ENCODE measurements around the gene MYCN. TPM values are rescaled to one million over a fixed set of nuclear protein-coding genes. Genes with fewer than 3 reads are reported as not detected.

MYCN gene
- total RNA-seq, 1 experiment from 2014 or later: 68.3 TPM

DNA sequence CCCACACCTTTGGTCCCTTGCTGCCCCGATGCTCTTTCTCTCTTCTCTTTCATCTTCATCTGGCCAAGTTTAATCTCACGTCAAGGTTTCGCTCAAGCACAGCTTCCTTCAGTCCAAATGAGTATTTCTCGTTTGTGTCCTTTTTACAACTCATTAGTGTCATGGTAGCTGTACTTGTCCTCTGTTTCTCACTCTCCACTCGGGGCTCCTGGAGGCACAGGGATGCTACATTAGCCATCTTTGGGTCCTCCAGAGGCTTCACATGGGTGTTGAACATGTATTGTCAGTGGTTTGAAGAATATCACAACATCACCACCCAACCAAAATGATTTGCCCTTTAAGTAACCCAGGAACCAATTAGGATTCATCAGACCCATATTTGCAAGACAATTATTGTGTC lies 30.4 kb downstream of the MYCN start (continued):
- TF ChIP-seq, protein P1, sequence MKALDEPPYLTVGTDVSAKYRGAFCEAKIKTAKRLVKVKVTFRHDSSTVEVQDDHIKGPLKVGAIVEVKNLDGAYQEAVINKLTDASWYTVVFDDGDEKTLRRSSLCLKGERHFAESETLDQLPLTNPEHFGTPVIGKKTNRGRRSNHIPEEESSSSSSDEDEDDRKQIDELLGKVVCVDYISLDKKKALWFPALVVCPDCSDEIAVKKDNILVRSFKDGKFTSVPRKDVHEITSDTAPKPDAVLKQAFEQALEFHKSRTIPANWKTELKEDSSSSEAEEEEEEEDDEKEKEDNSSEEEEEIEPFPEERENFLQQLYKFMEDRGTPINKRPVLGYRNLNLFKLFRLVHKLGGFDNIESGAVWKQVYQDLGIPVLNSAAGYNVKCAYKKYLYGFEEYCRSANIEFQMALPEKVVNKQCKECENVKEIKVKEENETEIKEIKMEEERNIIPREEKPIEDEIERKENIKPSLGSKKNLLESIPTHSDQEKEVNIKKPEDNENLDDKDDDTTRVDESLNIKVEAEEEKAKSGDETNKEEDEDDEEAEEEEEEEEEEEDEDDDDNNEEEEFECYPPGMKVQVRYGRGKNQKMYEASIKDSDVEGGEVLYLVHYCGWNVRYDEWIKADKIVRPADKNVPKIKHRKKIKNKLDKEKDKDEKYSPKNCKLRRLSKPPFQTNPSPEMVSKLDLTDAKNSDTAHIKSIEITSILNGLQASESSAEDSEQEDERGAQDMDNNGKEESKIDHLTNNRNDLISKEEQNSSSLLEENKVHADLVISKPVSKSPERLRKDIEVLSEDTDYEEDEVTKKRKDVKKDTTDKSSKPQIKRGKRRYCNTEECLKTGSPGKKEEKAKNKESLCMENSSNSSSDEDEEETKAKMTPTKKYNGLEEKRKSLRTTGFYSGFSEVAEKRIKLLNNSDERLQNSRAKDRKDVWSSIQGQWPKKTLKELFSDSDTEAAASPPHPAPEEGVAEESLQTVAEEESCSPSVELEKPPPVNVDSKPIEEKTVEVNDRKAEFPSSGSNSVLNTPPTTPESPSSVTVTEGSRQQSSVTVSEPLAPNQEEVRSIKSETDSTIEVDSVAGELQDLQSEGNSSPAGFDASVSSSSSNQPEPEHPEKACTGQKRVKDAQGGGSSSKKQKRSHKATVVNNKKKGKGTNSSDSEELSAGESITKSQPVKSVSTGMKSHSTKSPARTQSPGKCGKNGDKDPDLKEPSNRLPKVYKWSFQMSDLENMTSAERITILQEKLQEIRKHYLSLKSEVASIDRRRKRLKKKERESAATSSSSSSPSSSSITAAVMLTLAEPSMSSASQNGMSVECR (CRISPR knock-in tag; IDR thresholded peaks at IDR 0.05; ENCODE audit: borderline replicate concordance): no peak
- TF ChIP-seq ZNF232 (CRISPR knock-in tag; IDR thresholded peaks at IDR 0.05) (no peak), JUN (CRISPR knock-in tag; IDR thresholded peaks at IDR 0.05) (no peak), FOXJ3 (CRISPR knock-in tag; IDR thresholded peaks at IDR 0.05; ENCODE audit: borderline replicate concordance) (no peak), ATF1 (CRISPR knock-in tag; IDR thresholded peaks at IDR 0.05) (no peak), ZBTB21 (CRISPR knock-in tag; IDR thresholded peaks at IDR 0.05; ENCODE audit: borderline replicate concordance) (no peak), EMX1 (CRISPR knock-in tag; IDR thresholded peaks at IDR 0.05) (no peak), HMGA2 (CRISPR knock-in tag; IDR thresholded peaks at IDR 0.05) (no peak)
- TF ChIP-seq, protein P2, sequence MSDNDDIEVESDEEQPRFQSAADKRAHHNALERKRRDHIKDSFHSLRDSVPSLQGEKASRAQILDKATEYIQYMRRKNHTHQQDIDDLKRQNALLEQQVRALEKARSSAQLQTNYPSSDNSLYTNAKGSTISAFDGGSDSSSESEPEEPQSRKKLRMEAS (CRISPR knock-in tag; IDR thresholded peaks at IDR 0.05): no peak
- TF ChIP-seq, protein P3, sequence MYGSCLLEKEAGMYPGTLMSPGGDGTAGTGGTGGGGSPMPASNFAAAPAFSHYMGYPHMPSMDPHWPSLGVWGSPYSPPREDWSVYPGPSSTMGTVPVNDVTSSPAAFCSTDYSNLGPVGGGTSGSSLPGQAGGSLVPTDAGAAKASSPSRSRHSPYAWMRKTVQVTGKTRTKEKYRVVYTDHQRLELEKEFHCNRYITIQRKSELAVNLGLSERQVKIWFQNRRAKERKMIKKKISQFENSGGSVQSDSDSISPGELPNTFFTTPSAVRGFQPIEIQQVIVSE (CRISPR knock-in tag; IDR thresholded peaks at IDR 0.05; ENCODE audit: borderline replicate concordance): no peak
- TF ChIP-seq, protein P4, sequence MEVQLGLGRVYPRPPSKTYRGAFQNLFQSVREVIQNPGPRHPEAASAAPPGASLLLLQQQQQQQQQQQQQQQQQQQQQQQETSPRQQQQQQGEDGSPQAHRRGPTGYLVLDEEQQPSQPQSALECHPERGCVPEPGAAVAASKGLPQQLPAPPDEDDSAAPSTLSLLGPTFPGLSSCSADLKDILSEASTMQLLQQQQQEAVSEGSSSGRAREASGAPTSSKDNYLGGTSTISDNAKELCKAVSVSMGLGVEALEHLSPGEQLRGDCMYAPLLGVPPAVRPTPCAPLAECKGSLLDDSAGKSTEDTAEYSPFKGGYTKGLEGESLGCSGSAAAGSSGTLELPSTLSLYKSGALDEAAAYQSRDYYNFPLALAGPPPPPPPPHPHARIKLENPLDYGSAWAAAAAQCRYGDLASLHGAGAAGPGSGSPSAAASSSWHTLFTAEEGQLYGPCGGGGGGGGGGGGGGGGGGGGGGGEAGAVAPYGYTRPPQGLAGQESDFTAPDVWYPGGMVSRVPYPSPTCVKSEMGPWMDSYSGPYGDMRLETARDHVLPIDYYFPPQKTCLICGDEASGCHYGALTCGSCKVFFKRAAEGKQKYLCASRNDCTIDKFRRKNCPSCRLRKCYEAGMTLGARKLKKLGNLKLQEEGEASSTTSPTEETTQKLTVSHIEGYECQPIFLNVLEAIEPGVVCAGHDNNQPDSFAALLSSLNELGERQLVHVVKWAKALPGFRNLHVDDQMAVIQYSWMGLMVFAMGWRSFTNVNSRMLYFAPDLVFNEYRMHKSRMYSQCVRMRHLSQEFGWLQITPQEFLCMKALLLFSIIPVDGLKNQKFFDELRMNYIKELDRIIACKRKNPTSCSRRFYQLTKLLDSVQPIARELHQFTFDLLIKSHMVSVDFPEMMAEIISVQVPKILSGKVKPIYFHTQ (CRISPR knock-in tag; IDR thresholded peaks at IDR 0.05): no peak
- TF ChIP-seq, protein P5, sequence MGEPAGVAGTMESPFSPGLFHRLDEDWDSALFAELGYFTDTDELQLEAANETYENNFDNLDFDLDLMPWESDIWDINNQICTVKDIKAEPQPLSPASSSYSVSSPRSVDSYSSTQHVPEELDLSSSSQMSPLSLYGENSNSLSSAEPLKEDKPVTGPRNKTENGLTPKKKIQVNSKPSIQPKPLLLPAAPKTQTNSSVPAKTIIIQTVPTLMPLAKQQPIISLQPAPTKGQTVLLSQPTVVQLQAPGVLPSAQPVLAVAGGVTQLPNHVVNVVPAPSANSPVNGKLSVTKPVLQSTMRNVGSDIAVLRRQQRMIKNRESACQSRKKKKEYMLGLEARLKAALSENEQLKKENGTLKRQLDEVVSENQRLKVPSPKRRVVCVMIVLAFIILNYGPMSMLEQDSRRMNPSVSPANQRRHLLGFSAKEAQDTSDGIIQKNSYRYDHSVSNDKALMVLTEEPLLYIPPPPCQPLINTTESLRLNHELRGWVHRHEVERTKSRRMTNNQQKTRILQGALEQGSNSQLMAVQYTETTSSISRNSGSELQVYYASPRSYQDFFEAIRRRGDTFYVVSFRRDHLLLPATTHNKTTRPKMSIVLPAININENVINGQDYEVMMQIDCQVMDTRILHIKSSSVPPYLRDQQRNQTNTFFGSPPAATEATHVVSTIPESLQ (CRISPR knock-in tag; IDR thresholded peaks at IDR 0.05): no peak

DNA sequence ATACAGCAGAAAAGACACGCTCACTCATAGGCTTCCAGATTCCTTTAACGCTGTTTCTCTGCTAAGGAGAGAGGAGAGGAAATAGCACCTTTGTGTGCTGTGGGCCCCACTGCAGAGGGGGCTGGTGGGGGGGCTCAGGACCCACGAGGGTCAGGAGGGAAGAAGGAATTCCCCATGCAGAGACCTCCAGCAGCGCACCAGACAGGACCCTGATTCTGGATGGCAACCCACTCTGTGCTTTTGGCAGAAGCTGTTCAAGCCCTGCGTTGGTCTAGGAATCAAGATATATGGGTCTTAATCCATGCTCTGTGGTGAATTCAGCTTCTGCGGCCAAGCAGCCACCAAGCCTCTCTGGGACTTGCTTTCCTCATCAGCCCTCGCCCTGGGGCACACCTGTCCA lies 31.0 kb downstream of the MYCN start:
- Mint-ChIP-seq H3K36me3 (no peaks in the 10 kb centered on the region), H3K4me1 (peaks cover 64% of the 10 kb centered on the region), H3K27ac (no peak overlapping the region), H3K9me3 (no peaks in the 10 kb centered on the region), H3K4me3 (no peak overlapping the region), H3K27me3 (ENCODE audit: low read depth) (no peaks in the 10 kb centered on the region)
- ChIA-PET POLR2A (no interaction called here), CTCF (interaction anchor here (1.4 to 1.8 kb wide), 2 partner anchors 31 to 63 kb away, joined by 4 to 5 read pairs; partner anchors contain the start of gene MYCN)
- DNase-seq (ENCODE audit: low spot score): no peak
- ATAC-seq: no peak
- TF ChIP-seq EMX1 (CRISPR knock-in tag; IDR thresholded peaks at IDR 0.05) (no peak), NR3C1 (CRISPR knock-in tag; conservative IDR thresholded peaks at IDR 0.05; ENCODE audit: low read depth) (no peak), FOXJ3 (CRISPR knock-in tag; IDR thresholded peaks at IDR 0.05; ENCODE audit: borderline replicate concordance) (no peak), FOXK1 (CRISPR knock-in tag; IDR thresholded peaks at IDR 0.05) (no peak)
- TF ChIP-seq, protein P6, sequence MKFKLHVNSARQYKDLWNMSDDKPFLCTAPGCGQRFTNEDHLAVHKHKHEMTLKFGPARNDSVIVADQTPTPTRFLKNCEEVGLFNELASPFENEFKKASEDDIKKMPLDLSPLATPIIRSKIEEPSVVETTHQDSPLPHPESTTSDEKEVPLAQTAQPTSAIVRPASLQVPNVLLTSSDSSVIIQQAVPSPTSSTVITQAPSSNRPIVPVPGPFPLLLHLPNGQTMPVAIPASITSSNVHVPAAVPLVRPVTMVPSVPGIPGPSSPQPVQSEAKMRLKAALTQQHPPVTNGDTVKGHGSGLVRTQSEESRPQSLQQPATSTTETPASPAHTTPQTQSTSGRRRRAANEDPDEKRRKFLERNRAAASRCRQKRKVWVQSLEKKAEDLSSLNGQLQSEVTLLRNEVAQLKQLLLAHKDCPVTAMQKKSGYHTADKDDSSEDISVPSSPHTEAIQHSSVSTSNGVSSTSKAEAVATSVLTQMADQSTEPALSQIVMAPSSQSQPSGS (CRISPR knock-in tag; IDR thresholded peaks at IDR 0.05; ENCODE audit: borderline replicate concordance, low read depth): no peak
- TF ChIP-seq, protein P7, sequence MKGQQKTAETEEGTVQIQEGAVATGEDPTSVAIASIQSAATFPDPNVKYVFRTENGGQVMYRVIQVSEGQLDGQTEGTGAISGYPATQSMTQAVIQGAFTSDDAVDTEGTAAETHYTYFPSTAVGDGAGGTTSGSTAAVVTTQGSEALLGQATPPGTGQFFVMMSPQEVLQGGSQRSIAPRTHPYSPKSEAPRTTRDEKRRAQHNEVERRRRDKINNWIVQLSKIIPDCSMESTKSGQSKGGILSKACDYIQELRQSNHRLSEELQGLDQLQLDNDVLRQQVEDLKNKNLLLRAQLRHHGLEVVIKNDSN (CRISPR knock-in tag; IDR thresholded peaks at IDR 0.05): no peak
- TF ChIP-seq, protein P8, sequence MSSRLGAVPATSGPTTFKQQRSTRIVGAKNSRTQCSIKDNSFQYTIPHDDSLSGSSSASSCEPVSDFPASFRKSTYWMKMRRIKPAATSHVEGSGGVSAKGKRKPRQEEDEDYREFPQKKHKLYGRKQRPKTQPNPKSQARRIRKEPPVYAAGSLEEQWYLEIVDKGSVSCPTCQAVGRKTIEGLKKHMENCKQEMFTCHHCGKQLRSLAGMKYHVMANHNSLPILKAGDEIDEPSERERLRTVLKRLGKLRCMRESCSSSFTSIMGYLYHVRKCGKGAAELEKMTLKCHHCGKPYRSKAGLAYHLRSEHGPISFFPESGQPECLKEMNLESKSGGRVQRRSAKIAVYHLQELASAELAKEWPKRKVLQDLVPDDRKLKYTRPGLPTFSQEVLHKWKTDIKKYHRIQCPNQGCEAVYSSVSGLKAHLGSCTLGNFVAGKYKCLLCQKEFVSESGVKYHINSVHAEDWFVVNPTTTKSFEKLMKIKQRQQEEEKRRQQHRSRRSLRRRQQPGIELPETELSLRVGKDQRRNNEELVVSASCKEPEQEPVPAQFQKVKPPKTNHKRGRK (CRISPR knock-in tag; IDR thresholded peaks at IDR 0.05; ENCODE audit: borderline replicate concordance): no peak
- TF ChIP-seq, protein P9, sequence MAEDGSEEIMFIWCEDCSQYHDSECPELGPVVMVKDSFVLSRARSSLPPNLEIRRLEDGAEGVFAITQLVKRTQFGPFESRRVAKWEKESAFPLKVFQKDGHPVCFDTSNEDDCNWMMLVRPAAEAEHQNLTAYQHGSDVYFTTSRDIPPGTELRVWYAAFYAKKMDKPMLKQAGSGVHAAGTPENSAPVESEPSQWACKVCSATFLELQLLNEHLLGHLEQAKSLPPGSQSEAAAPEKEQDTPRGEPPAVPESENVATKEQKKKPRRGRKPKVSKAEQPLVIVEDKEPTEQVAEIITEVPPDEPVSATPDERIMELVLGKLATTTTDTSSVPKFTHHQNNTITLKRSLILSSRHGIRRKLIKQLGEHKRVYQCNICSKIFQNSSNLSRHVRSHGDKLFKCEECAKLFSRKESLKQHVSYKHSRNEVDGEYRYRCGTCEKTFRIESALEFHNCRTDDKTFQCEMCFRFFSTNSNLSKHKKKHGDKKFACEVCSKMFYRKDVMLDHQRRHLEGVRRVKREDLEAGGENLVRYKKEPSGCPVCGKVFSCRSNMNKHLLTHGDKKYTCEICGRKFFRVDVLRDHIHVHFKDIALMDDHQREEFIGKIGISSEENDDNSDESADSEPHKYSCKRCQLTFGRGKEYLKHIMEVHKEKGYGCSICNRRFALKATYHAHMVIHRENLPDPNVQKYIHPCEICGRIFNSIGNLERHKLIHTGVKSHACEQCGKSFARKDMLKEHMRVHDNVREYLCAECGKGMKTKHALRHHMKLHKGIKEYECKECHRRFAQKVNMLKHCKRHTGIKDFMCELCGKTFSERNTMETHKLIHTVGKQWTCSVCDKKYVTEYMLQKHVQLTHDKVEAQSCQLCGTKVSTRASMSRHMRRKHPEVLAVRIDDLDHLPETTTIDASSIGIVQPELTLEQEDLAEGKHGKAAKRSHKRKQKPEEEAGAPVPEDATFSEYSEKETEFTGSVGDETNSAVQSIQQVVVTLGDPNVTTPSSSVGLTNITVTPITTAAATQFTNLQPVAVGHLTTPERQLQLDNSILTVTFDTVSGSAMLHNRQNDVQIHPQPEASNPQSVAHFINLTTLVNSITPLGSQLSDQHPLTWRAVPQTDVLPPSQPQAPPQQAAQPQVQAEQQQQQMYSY (CRISPR knock-in tag; IDR thresholded peaks at IDR 0.05): no peak

Data from WTC11 (cell line).